DMS79 treated with DMSO at 0.1 percent for 48 hours (cell line): Measurements from ENCODE around the gene TRA2A.
"Not testable (repeated sequence)": the region's sequence is repeated elsewhere in the genome, so short reads cannot be mapped to it uniquely, and the experiment has no call there.

Experiments used
- DNase-seq: peaks from one replicate; lab custom pipeline; 2025; lab: John Stamatoyannopoulos, UW

TRA2A gene

DNA sequence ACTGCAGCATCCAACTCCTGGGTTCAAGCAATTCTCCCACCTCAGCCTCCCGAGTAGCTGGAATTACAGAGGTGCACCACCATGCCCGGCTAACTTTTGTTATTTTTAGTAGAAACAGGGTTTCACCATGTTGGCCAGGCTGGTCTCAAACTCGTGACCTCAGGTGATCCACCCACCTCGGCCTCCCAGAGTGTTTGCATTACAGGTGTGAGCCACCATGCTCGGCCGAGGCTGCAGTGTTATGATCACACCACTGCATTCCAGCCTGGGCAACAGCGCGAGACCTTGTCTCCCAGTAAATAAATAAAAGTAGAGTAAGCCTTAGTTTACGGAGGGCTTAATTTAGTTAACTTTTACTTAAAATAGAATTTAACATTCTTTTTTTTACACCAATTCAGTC is 37.8 kb downstream of the TRA2A start:
- DNase-seq: no peak

DNA sequence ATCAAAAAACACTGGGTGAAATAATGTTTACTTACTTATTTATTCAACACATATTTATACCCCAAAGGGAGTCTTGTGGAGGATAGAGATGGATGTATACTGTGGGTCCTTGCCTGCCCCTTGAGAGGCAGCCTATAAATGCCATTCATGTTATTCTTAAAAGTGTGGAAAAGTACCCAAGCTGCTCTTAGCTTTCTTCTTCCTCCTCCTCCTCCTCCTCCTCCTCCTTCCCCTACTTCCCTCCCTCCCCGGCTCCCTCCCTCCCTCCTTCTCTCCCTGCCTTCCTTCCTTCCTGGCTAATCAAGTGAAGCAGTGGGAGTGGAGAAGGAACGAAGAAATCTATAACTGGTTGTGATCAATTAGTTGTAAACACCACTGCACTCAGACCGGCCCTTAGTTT is 40.3 kb downstream of the TRA2A start:
- DNase-seq: no peak

- peak; percentile 29 for DNase-seq
These were observed 41.2 kb downstream of the TRA2A start for GRCh38 chr7:23490357-23491135.

DNA sequence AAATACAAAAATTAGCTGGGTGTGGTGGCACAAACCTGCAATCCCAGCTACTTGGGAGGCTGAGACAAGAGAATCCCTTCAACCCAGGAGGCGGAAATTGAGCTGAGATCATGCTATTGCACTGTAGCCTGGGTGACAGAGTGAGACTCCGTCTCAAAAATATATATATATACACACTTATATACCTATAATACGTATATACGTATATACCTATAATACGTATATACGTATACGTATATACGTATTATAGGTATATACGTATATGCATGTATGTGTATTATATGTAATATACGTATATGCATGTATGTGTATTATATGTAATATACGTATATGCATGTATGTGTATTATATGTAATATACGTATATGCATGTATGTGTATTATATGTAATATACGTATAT is 43.1 kb downstream of the TRA2A start:
- DNase-seq: not testable (repeated sequence)

- no peak for DNase-seq
These were observed 44.1 kb downstream of the TRA2A start for GRCh38 chr7:23487670-23488069.

DNA sequence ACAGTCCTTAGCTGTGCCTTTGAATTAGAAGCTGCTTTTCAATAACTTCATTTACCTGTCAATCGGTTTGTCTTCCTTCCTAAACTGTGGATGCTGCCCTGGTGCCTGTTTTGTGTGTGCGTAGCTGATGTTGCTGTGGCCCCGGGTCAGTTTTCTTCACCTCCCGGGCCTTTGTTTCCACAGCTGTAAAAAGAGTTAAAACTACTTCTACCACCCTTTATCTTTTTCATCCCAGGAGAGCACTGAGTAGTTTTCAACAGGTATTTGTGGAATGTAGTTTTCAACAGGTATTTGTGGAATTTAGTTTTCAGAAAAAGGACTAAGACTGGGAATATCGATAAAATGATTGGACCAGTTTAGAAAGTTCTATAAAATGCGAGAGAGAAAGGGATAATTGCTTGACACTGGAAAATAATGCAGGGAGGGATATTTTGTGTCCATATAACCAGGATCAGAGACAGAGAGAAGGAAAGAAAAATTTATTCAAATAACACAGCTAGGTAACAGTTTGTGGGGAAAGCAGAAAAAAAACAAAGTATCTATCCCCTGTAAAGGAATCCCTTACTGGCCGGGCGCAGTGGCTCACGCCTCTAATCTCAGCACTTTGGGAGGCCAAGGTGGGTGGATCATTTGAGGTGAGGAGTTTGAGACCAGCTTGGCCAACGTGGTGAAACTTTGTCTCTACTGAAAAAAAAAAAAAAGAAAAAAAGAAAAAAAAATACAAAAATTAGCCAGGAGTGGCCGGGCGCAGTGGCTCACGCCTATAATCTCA is 45.6 kb downstream of the TRA2A start:
- no peak for DNase-seq

- no peak for DNase-seq
These were observed 49.1 kb downstream of the TRA2A start for GRCh38 chr7:23482686-23483085.

- DNase-seq: no peak
These were observed 53.6 kb downstream of the TRA2A start for GRCh38 chr7:23477962-23478866.

- DNase-seq: no peak
These were observed 54.7 kb downstream of the TRA2A start for GRCh38 chr7:23477157-23477499.

DNA sequence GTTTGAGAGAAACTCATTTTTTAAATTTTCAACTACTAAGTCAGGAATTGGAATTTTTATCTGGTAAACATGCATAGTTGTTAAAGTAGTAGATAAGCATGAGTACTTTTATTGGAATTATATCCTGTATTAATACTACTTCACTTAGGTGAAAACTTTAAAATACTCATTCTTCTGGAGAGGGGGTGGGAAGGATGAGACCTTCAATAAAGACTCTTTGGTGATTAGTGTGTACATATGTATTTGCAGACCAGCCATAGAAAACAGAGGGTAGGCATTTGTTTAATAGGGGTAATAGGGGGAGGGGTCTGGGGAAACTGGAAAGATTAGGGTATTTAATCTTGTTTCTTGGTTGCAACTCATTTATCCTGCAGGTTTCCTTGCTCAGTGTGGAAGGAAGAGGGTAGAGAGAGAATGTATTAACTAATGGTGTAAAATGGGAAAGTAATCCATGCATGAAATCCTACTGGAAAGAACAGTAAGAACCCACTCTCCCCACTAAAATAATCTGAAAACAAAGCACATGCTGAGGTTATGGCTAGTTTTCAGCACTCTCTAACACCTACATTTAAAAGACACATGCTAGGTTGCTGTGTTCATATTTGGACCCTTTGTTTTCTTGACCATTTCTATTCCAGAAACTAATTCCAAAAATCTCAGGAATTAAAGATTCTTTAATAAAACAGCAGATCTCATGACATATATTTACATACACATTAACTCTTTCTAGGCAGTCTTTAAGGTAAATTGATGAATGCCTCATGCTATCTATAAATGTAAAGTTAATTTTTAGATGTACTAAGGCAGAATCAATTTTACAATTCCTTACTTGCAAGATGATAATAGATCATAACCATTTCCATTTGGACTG is 55.3 kb downstream of the TRA2A start:
- DNase-seq: no peak

- peak; percentile 48 for DNase-seq
These were observed 56.3 kb downstream of the TRA2A start for GRCh38 chr7:23475576-23475839.

- DNase-seq: peak; percentile 68
These were observed 56.8 kb downstream of the TRA2A start for GRCh38 chr7:23474829-23475575.

- peak; percentile 93 for DNase-seq
These were observed 57.5 kb downstream of the TRA2A start for GRCh38 chr7:23474094-23474828.

- peak; percentile 45 for DNase-seq
These were observed 58.0 kb downstream of the TRA2A start for GRCh38 chr7:23473844-23474093.

- peak; percentile 56 for DNase-seq
These were observed 58.6 kb downstream of the TRA2A start for GRCh38 chr7:23472956-23473843.

DNA sequence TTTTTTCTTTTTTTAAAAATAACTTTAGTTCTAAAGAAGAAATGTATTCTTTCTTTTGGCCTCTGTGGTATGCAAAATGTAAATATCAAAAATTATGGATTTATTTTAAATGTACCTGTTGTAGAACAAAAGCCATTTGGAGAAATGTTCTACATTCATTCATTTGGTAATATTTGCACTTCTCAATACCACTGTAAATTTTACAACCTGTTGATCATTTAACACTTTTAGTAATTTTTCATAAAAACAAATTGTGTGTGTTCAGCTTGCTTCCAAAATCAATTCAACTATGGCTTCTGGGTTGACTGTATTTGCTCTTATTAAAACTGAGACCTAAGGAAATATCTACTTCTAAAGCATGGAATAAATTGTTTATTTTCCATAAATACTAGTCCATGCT is 59.2 kb downstream of the TRA2A start:
- DNase-seq: no peak

GRCh38 chr7:23472046-23472445 is 59.7 kb downstream of the TRA2A start:
- DNase-seq: peak; percentile 60

DNA sequence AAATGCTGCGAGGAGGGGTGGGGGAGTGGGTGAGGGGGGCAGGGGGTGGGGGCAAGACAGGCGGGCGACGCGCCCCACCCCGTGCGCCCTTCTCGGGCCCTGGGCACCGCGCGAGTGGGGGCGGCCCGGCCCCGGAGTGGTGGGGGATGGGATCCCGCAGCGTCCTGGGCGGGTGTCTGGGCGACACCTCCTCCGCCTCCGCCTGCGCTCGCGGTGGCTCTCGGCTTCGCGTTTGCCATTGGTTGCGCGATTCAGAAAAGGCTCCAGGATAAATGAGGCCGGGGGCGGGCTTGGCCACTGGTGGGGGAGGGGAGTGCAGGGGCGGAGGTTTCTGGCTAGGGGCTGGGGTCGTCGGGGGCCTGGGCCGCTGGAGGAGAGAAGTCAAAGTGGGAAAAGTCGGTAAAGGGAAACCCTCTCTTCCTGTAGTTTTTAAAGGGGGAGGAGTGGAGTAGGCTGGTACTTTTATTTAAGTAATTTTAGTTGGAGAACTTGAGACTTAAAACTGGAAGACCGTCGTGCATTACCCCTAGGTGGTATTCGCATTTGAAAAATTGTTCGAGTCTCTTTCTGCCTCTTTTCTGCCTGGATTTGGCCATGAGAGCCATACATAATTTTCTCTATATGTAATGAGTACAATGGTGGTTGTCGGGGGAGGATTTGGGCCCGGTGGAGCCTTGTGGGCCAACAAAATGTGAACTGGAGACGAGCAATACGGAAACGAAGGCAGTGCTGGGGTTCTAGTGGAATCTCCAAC is 60.5 kb downstream of the TRA2A start:
- peak; percentile 83 for DNase-seq
